AG04449 (cell line): ENCODE results near the gene ELF1.

Experiments
- CTCF ChIA-PET: fragments of 350-600 bp; formaldehyde crosslinking; extraction: SDS; loops from one replicate; lab custom pipeline; 2021; ENCODE audit warnings: antibody characterized with exemption; lab: Yijun Ruan, JAX
- POLR2A ChIA-PET: fragments of 400-600, 350-600 bp; formaldehyde crosslinking; extraction: SDS; loops from one replicate; lab custom pipeline; 2020; ENCODE audit warnings: antibody characterized with exemption, inconsistent platforms; lab: Yijun Ruan, JAX
- DNase-seq: peaks from one replicate; pipeline ENCODE4 v3.0.0-alpha.2; 2010; ENCODE audit warnings: low read depth, low spot score
- H3K4me3 ChIP-seq: 2 replicates; pipeline ENCODE4 v1.5.1; 2011; ENCODE audit warnings: low read depth, mild to moderate bottlenecking, control low read depth, low read length
- CTCF ChIP-seq: IDR thresholded peaks from one replicate; pipeline ENCODE4 v1.5.1; 2011; ENCODE audit warnings: mild to moderate bottlenecking, moderate library complexity, low read length, control low read depth, inconsistent platforms; ENCODE audit not compliant: insufficient read depth; ENCODE audit errors: missing control alignments

The ELF1 gene

GRCh38 chr13:41006306-41006705 is 12.8 kb downstream of the ELF1 start:
- TF ChIP-seq CTCF = no peak
- H3K4me3 ChIP-seq = no peak overlapping the region
- no peak for DNase-seq
- CTCF ChIA-PET = interaction anchor here (0.8 kb wide), 1 partner anchor 14 kb away, joined by 3 read pairs; no protein-coding TSS in a partner anchor
- POLR2A ChIA-PET = no interaction called here

GRCh38 chr13:41005704-41006103 is 13.4 kb downstream of the ELF1 start:
- no peak overlapping the region for H3K4me3 ChIP-seq
- no peak for TF ChIP-seq CTCF
- POLR2A ChIA-PET = no interaction called here
- DNase-seq = no peak
- CTCF ChIA-PET = interaction anchor here (0.8 kb wide), 1 partner anchor 13 kb away, joined by 3 read pairs; no protein-coding TSS in a partner anchor

GRCh38 chr13:41004875-41005693 is 14.0 kb downstream of the ELF1 start:
- H3K4me3 ChIP-seq = no peak overlapping the region
- TF ChIP-seq CTCF = no peak
- POLR2A ChIA-PET = no interaction called here
- CTCF ChIA-PET = interaction anchor here (0.8 kb wide), 1 partner anchor 13 kb away, joined by 3 read pairs; no protein-coding TSS in a partner anchor
- no peak for DNase-seq

- no peak for DNase-seq
- ChIA-PET POLR2A (no interaction called here), CTCF (interaction anchor here (1.2 to 2.2 kb wide), 2 partner anchors 10 to 52 kb away, joined by 4 to 9 read pairs; no protein-coding TSS in a partner anchor)
- TF ChIP-seq CTCF = no peak
- H3K4me3 ChIP-seq = no peak overlapping the region
Observed at GRCh38 chr13:41002606-41003005, 16.5 kb downstream of the ELF1 start.

GRCh38 chr13:41001695-41002094 is 17.4 kb downstream of the ELF1 start:
- CTCF ChIA-PET = interaction anchor here (2.2 kb wide), 1 partner anchor 53 kb away, joined by 9 read pairs; no protein-coding TSS in a partner anchor
- POLR2A ChIA-PET = no interaction called here

More at GRCh38 chr13:41001695-41002094, 17.4 kb downstream of the ELF1 start:
- no peak overlapping the region for H3K4me3 ChIP-seq
- no peak for TF ChIP-seq CTCF
- DNase-seq = no peak
